GM19043 (cell line): ENCODE results near the gene CLIC5.

Experiments used
- ATAC-seq: cut with Tn5 transposase; IDR thresholded peaks from one replicate; pipeline ENCODE4 v1.9.1; 2021; ENCODE audit warnings: low read depth; ENCODE audit not compliant: unreplicated experiment

The CLIC5 gene

GRCh38 chr6:46036911-46037310, 21.3 kb upstream of the CLIC5 start:
- ATAC-seq: no peak

DNA sequence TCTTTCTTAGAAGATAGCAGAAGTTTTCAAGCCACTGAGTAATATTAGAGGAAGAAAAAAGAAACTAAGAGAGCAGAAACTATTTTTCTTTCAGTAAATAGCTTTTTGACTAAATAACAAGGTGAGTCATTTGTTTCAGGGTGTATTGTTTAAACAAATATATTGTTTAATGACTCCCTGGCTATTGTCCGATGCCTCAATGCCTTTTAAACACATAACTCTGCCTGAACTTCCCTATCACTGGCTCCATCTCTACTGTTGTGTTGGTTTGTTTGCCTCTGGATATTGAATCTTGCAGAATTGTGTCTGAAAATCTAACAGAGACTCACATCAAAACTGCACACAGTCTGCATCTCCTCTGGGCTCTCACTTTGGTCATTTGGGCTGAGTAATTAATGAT, 19.6 kb upstream of the CLIC5 start:
- no peak for ATAC-seq

DNA sequence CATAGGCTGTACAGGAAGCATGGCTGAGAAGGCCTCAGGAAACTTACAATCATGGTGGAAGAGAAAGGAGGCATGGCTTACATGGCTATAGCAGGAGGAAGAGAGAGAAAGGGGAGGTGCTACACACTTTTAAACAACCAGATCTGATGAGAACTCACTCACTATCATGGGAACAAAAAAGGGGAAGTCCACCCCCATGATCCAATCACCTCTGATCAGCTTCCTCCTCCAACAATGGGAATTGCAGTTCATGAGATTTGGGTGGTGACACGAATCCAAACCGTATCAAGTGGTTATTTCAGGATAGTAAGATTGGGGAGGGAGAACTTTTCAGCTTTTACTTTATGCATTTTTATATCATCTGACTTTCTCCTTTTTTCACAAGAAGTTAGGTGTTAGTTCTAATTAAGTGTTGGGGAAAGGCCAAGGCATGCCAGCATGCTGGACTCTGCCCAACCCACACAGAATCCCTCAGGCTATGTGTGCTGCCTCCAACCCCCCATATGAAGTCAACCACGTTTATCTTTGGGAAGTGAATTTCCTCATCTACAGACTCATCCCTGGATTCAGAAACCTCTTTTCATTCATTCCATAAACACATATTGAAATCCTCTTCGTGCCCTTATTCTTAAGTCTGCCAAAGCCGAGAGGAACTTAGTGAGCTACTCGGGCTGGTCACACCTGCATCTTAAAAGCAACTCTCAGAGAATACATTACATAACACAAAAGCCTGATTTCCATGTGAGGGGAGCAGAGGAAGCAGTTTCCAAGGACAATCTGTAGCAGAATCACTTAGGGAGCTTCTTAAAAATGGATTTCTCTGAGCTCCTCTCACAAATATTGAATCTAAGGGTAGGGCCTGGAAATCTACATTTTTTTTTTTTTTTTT, 16.7 kb upstream of the CLIC5 start:
- no peak for ATAC-seq

DNA sequence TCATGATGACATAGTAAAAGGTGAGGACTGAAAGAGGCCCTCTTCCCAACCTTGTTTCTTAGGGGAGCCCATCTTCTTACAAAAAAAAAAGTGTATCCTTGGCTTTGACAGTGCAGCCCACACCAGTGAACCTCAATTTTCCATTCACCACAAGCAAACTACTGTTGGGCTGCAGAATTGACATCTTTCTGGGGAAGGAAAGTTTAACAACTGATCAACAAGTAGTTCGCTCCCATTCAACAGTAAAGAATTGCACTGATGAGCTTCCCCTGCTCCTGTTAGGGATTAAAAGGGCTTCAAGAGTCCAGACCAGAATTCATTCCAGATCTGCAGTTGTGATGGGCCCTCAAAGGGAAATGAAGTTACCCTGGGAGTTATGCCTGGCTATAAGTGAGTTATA, 13.9 kb upstream of the CLIC5 start:
- no peak for ATAC-seq

DNA sequence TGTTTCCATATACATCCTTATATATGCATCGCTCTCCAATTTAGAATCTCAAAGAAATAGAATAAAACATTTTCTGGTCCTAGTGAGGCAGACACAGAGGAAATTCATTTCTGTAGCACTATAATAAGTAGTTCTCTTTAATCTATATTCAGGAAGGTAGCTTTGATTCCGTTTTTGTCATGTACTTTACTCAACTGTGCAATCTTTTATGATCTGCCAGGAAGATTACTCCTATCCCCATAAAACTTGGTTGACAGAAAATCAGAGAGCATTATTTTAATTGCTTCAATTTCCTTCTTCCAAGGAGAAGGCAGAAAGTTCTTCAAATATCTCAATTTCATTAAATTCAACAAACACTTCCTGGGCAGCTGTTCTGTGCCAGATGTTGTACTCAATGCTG, 10.6 kb upstream of the CLIC5 start:
- no peak for ATAC-seq

- no peak for ATAC-seq
Observed at GRCh38 chr6:46025573-46025972, 9.9 kb upstream of the CLIC5 start.

DNA sequence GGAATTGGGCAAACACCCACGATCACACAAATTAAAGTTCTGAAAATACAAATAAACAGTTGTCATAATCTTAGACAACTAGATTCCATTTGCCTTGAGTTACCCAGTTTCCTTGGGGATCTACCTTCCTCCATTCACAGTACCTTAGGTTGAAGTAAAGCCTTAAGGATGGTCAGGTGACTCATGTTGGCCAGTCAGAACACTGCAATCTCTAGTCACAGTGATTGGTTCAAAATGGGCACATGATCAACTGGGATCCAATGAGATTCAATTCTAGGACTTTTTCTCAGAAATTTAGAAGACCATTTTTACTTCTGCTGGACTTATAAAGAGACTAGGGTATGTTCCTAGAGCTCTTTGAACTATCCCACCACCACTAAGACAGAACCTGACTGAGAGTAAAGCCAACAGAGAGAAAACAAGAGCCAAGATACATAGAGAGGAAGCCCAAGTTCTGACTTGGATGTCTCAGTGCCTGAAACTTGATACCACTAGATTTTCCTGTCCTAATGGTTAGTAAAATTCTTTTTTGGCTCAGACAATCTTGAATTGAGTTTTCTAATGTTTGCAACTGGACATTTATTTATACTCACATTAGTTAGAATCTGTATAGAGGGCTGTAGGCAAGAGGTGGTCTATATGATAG, 8.6 kb upstream of the CLIC5 start:
- no peak for ATAC-seq

DNA sequence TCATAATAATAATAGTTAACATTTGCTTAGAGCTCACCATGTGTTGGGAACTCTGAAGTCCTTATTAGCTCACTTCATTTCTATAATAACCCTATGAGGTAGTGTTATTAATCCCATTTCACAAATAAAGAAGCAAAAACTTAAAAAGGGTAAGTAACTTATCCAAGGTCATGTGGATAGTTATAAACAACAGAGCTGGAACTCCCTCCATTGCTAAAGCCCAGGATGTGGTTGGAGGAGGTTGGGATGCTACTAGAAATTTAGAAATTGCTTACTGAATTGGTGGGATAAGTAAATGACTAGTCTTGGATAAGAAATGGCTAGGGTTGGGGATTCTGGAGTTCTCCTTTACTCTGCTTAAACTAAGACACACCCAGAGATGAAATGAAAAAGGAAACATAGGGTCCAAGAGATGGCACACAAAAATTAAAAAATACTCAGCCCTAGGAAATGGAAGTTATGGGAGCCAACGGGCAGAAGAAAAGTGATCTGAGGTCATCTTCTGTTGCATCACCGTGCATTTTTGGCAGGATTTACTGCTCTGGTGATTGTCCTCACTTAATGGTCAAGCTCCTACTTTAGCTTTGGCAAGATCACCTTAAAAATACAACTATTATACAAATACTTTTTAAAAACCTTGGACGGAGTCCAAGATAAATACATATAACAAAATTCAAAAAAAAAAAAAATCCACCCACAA, 7.7 kb upstream of the CLIC5 start:
- ATAC-seq: no peak

DNA sequence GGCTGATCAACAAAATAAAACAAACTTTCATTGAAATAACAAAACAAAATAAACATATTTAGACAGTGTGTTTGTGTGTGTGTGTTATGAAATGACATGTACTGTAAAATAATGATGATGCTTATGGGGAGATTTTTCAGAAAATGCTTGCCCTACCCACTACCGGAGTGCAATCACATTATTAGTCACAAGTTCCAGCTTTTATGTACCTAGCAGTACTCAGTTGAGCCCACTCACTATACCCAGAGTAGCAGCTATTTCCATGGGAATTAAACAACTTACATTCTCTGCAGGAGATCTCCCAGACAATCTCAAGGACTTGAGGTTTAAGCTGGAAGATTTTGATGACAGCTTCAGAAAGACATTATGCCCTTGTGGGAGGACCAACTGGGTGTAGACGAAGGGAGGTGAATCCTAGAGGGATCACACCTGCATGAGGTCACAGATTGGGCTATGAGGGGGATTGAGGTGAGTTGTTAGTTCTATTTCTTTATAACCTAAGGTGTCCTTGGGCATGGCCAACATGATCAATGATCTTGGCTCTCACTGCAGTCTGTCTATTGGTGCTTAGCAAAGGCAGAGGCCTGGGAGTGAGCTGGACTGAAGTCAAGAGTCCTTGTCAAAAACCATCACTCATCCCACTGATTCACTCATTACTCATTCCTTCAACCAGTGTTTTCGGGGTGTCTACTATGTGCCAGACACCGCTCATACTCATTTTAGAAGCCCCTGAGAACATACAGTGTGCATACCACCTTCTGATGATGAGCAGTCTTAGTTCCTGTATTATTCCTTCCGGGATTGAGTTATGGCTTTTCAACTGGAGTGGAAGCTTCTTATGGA, 6.7 kb upstream of the CLIC5 start:
- ATAC-seq: no peak

DNA sequence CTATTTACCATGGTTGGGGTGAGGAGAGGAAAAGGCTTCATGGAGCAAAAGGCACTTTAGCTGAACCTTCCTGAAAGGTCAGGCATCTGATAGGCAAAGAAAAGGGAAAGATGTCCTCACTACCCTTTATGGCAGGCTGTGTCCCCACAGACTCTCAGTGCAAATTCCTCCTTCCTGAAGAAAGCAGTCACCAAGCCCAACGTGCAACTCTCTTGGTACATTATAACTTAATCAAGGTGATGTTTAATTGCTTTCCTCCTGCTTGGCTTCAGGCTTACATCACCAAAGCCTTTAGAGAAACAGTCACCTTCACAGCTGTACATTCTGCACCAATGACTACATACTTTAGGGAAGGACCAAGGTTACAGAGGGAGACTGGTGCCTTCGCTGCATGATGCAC, 2.1 kb upstream of the CLIC5 start:
- no peak for ATAC-seq

DNA sequence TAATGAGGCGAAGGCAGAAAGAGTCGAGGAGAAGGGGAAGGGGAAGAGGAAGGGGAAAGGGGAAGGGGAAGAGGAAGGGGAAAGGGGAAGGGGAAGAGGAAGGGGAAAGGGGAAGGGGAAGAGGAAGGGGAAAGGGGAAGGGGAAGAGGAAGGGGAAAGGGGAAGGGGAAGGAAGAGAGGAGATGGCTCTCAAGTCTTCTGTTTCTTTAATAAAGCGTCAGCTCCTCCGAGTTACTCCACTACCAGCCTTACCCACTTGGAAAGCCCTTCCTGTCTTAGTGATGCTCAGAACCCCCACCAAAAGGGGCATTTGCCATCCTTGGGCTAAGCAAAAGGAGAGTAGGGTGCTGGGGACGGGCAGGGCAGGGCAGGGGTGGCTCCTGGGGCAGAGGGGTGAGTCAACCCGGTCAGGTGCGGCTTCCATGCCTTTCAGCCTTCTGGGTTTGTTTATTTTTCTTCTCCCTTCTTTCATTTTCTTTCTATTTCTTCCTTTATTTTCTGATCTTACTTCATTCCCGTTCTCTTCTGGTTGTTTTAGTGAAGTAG, 476 bp upstream of the CLIC5 start:
- ATAC-seq: no peak

- ATAC-seq: no peak
Observed at GRCh38 chr6:46014511-46015118, 1.0 kb downstream of the CLIC5 start.

- ATAC-seq: no peak
Observed at GRCh38 chr6:46014046-46014445, 1.6 kb downstream of the CLIC5 start.

DNA sequence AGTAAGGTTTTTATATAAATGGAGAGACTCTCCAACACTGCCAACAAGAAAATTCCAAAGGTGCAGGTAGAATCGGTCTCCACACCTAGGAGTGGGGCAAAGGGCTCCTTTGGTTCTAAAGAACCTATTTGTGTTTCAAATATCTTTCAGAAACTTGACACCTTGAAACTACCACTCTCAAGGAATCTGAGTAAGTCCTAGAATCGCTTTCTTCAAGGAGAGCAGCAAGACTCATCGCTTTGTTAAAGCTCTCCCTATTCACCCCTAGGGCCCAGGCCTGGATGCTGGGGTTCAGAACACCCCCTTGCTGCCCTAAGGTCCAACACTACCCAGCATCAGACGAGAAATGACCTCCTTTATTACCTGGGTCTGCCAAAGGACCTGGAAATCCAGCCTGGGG, 2.0 kb downstream of the CLIC5 start:
- no peak for ATAC-seq

- no peak for ATAC-seq
Observed at GRCh38 chr6:46012834-46013233, 2.8 kb downstream of the CLIC5 start.

DNA sequence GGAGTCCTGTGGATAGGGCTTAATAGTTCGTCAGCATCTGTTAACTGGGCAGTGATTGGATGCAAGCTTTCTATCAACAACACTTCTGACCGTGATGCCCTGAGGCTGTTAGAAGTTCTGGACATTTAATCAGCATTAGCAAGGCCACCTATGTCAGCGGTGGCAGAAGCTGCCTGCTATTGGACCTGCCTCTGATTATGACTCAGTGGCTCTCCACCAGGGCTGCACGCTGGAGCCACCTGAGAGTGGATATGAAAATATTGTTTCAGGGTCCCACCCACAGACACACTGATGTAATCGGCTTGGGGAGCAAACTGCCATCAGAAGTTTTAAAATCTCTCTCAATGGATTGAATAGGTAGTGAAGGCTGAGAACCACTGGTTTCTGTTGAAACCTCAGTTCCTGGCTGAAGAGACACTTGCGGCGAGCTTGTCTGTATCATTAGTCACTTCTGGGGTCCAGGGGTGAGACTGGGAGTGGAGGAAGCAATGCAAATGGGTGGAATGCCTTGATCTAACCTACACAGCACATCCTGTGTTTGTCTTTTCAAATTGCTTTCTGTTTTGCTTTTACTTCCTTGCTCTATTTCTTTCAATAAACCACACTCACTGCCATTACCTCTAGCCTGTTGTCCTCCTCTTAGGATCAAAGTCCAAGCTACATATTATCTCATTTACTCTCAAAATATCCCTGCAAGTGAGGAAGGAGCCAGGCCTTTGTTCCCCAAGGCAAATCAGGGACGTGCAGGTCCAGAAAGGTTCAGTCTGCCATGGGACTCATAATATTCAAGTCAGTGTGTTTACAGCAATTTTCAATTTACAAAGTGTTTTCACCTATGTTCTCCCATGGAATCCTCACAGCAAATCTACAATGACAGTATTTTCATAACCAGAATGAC, 4.2 kb downstream of the CLIC5 start:
- peak; percentile 96 for ATAC-seq

GRCh38 chr6:46010771-46011170, 4.9 kb downstream of the CLIC5 start:
- ATAC-seq: no peak

DNA sequence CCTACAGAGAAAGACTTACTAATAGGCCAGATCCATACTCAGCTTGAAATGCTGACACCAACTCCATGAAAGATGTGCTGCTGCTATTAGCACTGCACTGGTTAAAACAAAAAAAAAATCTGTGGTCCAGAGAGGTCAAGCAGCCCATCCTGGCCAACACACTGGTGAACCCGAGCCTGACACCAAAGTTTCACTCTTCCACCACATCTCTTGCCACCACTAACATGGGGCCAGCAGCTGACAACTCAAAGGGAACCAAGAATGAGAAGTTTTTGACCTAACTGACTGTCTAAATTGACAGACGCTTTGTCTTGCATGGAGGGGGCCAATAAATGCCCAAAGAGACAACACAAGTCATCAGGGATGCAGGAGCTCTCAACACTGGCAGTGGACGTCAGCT, 5.4 kb downstream of the CLIC5 start:
- ATAC-seq: no peak

- ATAC-seq: no peak
Observed at GRCh38 chr6:46002264-46002663, 13.4 kb downstream of the CLIC5 start.
